ENCODE results near the gene NECTIN1. TPM values are rescaled to one million over a fixed set of nuclear protein-coding genes. Genes with fewer than 3 reads are reported as not detected.

Gene NECTIN1
- total RNA-seq, 1 donor: 7.8 TPM

- TF ChIP-seq CTCF (IDR thresholded peaks at IDR 0.05; ENCODE audit: insufficient read depth, low read length): no peak
- no peak for DNase-seq (ENCODE audit: low read depth)
Measured at GRCh38 chr11:119734788-119735187, 5.8 kb upstream of the NECTIN1 start.

GRCh38 chr11:119730789-119731386, 1.9 kb upstream of the NECTIN1 start:
- no peak for TF ChIP-seq CTCF (IDR thresholded peaks at IDR 0.05; ENCODE audit: insufficient read depth, low read length)
- DNase-seq (ENCODE audit: low read depth): no peak
- no peak overlapping the region for H3K4me3 ChIP-seq (ENCODE audit: low read depth, low read length)

More at GRCh38 chr11:119734788-119735187, 5.8 kb upstream of the NECTIN1 start:
- no peak overlapping the region for H3K4me3 ChIP-seq (ENCODE audit: low read depth, low read length)

- peak; percentile 59 for DNase-seq (ENCODE audit: low read depth)
- H3K4me3 ChIP-seq (ENCODE audit: low read depth, low read length): peak overlapping the region; percentile 75
- TF ChIP-seq CTCF (IDR thresholded peaks at IDR 0.05; ENCODE audit: insufficient read depth, low read length): no peak
Measured at GRCh38 chr11:119729951-119730613, 1.1 kb upstream of the NECTIN1 start.

GRCh38 chr11:119729581-119729927, 554 bp upstream of the NECTIN1 start:
- peak overlapping the region; percentile 75 for H3K4me3 ChIP-seq (ENCODE audit: low read depth, low read length)
- no peak for DNase-seq (ENCODE audit: low read depth)
- TF ChIP-seq CTCF (IDR thresholded peaks at IDR 0.05; ENCODE audit: insufficient read depth, low read length): peak; percentile 4

GRCh38 chr11:119728211-119728626, 781 bp downstream of the NECTIN1 start:
- H3K4me3 ChIP-seq (ENCODE audit: low read depth, low read length): peak overlapping the region; percentile 75
- DNase-seq (ENCODE audit: low read depth): no peak
- no peak for TF ChIP-seq CTCF (IDR thresholded peaks at IDR 0.05; ENCODE audit: insufficient read depth, low read length)

- peak; percentile 37 for TF ChIP-seq CTCF (IDR thresholded peaks at IDR 0.05; ENCODE audit: insufficient read depth, low read length)
- DNase-seq (ENCODE audit: low read depth): no peak
Measured at GRCh38 chr11:119727523-119728151, 1.4 kb downstream of the NECTIN1 start.

More at GRCh38 chr11:119727523-119728151, 1.4 kb downstream of the NECTIN1 start:
- peak overlapping the region; percentile 75 for H3K4me3 ChIP-seq (ENCODE audit: low read depth, low read length)
